RCC 7860 (cell line): Measurements from ENCODE around the gene MAP3K1.

Experiments
- DNase-seq: peaks from one replicate; pipeline ENCODE4 v3.0.0-alpha.2; 2015; ENCODE audit warnings: low spot score
- FAIRE-seq: peaks from 2 replicates; lab custom pipeline; 2012; peaks lifted over from hg19 to GRCh38; lab: Jason Lieb, UNC

MAP3K1 gene

DNA sequence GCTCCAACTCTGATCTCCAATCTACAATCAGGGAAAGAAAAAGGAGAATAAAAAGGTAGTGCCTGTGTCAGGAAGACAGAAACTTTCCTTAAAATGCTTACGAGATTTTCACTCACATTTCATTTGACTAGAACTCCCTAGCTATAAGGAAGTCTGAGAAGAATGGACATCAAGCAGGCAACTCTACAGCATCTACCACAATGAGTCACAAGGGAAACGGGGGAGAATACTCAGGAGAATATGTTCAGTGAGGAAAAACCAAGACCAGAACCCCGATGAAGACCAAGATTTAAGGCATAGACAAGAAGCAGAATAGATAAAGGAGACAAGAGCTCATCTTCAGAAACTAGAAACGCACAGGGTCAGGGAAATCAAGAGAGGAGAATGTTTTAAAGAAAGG, 85.0 kb downstream of the MAP3K1 start:
- FAIRE-seq (no peak), DNase-seq (peak; percentile 7)

DNA sequence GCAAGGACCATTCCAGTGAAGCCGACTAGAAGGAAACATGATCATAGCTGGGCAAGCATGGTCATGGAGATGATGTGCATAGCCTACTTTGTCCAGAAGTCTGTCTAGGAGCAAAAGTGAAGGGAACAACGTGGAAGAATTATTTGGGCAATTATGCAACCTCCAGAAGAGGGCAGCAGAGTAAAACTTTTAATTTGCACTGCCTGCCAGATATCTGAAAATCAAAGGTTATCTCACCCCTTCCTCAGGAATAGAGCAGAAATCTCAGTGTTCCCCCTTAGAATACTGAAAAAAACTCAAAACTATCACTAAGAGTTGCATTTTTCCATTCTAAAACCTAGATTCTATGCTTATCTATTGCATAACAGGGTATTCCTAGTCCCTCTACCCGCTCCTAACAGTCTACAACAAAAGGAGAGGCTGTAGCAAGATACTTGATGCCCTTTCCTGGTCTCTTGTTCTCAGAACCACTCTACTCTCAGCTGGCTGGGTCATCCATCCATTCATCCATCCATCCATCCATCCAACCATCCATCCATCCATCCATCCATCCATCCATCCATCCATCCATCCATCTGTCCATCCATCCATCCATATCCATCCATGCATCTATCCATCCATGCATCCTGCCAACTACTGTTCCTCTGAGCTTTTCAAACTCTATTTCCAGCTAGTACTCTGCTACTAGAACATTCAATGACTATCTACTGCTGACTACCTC, 85.7 kb downstream of the MAP3K1 start:
- FAIRE-seq = no peak
- DNase-seq = no peak

DNA sequence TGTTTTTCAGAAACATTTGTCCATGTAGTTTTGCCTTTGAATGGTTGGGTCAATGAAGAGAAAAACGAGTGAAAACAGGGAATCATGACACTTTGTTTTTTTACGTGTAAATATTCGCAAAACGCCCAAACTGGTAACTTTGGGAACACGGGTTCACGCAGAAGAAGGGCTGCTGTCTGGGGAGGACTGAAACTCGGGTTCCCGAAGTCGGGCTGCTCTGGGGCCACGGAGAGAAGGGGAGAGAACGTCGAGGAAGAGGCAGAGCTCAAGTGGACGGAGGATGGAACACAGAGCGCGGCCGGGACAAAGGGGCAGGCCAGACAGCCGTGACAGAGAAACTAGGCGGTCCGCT, 93.6 kb downstream of the MAP3K1 start:
- no peak for FAIRE-seq
- no peak for DNase-seq

DNA sequence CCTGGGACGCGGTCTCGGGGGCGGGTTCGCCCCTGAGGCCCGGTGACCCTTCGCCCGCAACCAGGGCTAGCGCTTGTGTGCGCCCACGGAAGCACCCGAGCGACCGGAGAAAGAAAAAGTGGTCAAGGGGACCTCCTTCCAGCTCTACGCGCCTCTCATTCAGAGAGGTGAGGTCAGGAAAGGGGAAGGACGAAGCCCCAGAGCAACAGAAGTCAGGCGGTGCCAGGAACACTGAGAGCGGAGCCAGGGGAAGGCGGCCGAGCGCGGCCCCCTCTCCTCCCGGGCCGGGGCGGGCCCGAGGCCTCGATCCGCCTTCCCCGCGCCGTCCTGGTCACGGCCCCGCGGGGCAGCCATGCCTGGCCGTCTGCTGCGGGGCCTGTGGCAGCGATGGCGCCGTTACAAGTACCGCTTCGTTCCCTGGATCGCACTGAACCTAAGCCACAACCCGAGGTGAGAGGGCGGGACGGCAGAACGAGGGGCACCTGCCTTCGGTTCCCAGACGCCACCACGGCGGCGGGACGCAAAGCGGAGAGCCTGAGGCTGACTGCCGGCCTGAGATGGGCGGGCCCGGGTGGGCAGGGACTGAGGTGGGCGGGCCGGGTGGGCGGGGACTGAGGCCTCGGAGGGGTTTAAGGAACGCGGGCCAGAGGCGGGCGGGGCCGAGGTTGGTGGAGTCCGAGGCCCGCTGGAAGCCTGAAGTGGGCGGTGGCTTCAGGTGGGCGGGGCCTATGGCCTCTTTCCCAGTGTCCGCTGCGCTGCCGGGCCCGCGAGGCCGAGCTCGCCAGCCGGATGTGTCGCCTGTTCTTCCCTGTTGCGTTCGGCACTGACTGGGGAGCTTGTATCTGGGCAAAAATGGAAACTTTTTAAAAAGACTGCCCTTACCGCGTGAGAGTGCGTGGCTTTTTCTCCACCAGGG, 94.2 kb downstream of the MAP3K1 start, which contains the start of gene SETD9:
Gene SETD9 (plus strand): TSS at position 303 of the 916 bp plus-strand sequence. CDS start 50 bp downstream, at position 353.
- FAIRE-seq (no peak), DNase-seq (peak; percentile 81)

DNA sequence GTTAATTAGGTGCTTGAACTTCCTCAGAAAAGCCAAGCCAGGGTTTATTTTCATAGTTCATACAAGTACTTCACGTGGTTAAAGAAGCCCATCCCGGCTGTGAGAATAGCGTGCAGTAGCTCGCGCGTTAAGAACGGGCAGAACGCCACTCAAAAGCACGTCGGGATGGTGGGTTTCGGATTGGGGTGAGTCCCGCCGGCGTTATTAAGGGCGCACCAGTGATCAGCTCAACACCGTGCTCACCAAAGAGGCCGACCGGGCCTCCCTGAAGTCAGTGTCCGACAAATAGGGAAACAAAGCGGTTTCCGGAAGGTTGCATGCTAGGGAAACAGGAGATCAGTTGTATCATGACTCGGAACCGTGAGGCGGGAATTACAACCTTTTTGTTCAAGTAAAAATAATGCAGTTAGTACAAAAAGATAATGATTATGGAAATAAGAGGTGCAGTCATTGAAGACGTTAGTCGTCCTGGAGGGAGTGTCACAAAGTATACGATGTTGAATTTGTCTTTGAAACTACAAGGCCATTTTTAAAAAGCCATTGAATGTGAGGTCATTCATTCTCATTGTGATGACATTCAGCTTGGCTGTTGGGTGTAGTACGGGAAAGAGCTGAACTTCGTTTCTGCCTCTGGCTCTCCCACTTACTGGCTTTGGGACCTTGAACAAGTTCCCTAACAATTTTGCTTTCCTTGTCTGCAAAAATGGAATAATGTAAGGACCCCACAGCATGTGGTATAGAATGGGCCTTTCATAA, 95.0 kb downstream of the MAP3K1 start:
- DNase-seq (no peak), FAIRE-seq (no peak)

DNA sequence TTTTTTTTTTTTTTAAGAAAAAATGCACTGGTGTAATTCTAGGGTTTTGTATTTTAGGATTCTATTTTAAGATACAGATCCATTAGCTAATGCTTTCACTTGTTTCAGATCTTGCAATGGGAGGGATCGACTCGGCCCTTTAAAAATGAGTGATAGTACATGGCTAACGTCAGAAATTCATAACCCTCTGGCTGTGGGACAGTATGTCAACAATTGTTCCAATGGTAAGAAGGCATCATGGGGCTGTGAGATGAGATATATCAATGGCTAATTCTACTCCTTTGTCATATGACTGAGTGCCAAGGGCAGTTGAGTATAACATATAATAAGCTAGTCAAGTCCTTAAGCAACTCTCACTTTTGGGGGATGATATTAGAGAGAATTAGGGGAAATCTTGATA, 98.4 kb downstream of the MAP3K1 start:
- DNase-seq (no peak), FAIRE-seq (no peak)

DNA sequence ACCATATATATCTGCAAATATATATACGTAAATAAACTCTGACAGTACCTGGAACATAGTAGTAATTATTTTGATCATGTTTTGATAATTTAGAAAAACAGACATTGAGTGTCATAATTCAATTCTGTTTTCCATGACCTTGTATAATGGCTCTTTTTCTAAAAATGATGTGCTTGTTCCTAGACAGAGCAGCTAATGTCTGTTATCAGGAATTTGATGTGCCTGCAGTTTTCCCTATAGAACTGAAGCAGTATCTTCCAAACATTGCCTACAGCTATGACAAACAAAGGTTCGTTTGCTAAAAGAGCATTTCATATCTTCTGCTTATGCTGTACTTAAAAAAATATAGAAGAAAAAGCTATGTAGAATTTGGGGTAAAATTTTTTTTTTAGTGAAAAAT, 99.3 kb downstream of the MAP3K1 start:
- DNase-seq (no peak), FAIRE-seq (no peak)

DNA sequence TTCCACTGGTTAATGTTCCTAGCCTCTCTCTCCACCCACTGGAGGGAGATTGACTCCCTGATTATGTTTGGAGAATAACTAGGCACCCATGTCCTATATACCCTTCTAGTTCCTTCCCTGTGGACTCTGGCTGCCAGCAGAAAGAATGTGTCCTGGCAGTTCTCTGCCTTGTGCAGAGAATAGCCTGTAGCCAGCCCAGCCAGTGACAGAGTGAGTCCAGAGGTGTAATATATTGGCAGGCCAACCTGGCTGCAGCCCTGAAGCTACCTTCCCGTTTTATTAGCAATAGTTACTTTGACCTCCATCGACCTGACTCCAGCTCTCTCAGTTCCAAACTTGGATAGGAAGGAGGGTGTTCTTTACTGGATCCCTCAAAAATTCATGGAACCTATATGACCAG, 102.2 kb downstream of the MAP3K1 start:
- FAIRE-seq (no peak), DNase-seq (no peak)

DNA sequence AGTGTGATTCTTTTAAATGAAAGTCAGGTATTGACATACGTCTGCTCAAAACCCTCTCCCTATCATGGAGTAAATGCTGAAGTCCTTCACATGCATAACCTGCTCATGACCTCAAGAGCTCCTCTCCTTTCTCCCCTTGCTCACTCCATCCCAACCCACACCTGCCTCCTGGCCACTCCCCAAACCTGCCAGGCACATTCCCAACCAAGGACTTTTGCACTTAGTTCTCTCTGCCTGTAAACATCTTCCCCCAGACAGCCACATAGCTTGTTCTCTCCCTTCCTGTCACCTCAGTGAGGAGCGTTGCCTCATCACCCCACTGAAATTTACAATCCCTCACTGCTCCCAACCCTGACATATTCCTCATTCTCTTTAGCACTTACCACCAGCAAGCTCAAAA, 102.7 kb downstream of the MAP3K1 start:
- FAIRE-seq (no peak), DNase-seq (no peak)

DNA sequence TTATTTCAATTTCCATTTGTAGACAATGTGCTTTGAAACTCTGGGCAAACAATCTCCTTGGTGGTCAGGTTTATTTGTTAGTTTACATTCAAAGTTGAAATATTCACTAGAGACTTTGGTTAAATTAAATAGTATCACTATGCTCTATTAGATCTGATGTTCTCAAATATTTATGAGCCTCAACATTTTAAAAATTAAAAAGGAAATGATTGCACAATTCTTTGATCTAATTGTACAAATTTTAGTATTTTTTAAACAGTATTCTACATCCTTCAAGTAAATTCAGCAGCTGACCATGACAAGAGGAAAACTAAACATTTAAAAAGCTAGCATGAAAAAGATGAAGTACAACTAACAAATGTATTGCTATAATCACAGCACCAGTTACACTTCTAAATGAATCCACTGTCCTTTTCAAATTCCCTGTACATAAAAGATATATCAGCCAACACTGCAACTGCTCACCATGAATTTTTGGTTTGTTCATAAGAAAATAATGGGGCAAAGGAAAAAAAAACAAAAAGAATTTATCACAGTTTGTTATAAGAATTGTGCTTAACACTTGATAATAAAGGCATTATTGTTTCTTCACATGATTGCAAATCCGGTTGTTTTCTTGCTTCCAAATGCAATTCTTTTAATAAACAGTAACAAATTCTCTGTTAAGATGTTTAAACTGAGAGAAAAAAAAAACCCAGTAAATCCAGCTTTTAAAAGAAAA, 104.8 kb downstream of the MAP3K1 start:
- FAIRE-seq (no peak), DNase-seq (no peak)

DNA sequence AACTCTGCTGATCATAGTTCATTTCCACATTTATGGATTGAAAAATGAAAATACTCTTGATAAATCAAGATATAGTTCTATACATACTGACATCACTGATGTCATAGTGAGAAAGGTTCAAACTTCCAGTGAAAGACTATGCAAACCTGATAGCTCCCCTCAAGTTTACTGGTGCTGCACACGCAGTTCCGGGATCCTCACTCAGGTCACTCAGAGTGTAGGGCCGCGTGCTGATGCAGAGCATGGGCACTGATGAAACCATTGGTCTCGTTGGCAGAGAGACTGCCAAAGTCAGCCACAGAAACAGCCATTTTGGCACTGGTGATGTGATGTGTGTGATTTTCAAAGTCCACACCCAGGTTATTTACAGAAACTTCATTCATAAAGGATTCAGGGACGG, 107.6 kb downstream of the MAP3K1 start:
- no peak for FAIRE-seq
- DNase-seq = no peak

DNA sequence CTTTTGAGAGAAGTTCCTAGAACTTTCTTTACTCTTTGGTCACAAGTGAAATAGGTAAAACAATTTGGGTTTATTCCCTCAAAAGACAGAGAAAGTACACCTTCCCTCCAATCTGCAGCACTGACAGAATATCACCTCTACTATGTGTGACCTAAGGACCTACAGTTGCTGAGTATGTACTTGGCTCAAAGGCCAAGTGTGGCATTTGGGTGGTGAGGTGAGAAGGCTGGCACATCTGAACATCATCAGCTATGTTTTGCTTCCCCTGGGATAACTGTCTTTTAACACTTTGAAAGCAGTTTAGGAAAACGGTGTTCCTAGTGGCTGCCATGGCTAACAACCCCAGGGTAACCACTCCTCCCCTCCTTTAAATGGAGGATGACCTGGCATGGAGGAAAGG, 119.0 kb downstream of the MAP3K1 start:
- FAIRE-seq = no peak
- no peak for DNase-seq

DNA sequence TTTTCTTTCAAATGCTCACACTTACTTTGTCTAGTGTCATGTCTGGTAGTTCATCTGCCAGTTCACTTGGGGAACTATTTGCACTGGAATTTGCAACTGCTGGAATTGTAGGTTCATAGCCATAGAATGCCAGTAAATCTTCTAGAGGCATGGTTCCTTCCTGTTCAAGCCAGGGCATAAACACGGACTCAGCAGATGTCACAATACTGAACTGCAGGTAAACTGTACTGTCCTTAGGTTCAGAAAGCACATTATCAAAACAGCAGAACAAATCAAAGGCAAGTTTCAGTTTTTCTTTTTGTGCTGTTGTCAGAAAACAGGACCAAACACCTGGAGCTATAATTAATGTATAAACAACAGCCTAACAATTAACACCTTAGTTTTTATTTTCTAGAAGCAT, 123.5 kb downstream of the MAP3K1 start:
- DNase-seq (no peak), FAIRE-seq (no peak)

DNA sequence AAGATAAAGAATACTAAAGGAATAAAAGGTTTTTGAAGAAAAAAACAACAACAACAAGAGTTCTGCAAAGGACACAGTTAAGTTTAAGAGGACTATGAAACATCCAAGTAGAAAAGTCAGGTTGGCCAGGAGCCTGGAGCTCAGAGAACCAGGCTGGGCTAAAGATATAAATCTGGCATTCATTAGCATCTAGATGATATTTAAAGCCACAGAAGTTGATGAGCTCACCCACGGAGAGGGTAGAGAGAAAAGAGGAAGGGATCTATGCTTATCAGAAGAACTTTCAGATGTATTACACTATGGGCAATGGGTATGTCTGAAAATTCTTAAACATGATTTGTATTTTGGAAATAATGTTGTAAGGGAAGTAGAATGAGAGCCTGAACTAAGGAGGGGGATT, 126.6 kb downstream of the MAP3K1 start:
- no peak for DNase-seq
- no peak for FAIRE-seq
